Natural killer cell (primary cell): ENCODE results near the gene PDE6C. TPM values are rescaled to one million over a fixed set of nuclear protein-coding genes. Genes with fewer than 3 reads are reported as not detected.
"Not testable (repeated sequence)": the region's sequence is repeated elsewhere in the genome, so short reads cannot be mapped to it uniquely, and the experiment has no call there.

Experiments used
- ATAC-seq, 3 donors: fragments of 150-1000 bp in 2 of 3; fragments of 200-7000 bp in 1 of 3; cut with Tn5 transposase; 1 replicate in 1 of 3; 2 replicates in 2 of 3; pipeline ENCODE4 v1.10.0; 2021; ENCODE audit warnings: mild to moderate bottlenecking in 2 of 3, moderate library complexity in 2 of 3
- DNase-seq, 2 donors: peaks; one replicate each; pipeline versions ENCODE4 v3.0.0 to v3.0.0-alpha.2; 2013 to 2021; ENCODE audit warnings: mixed read lengths in 1 of 2
- H3K27ac ChIP-seq: one replicate; pipeline ENCODE4 v1.5.1; 2013; ENCODE audit warnings: mild to moderate bottlenecking, low read length
- H3K27me3 ChIP-seq: one replicate; pipeline ENCODE4 v1.6.1; 2013; ENCODE audit warnings: low read length; ENCODE audit not compliant: control insufficient read depth, insufficient read depth
- H3K36me3 ChIP-seq: one replicate; pipeline ENCODE4 v1.6.1; 2013; ENCODE audit warnings: low read length; ENCODE audit not compliant: control insufficient read depth, insufficient read depth
- H3K4me1 ChIP-seq: one replicate; pipeline ENCODE4 v1.6.1; 2013; ENCODE audit warnings: low read length; ENCODE audit not compliant: control insufficient read depth, insufficient read depth
- H3K4me3 ChIP-seq: one replicate; pipeline ENCODE4 v1.5.1; 2013; ENCODE audit warnings: low read length
- H3K9me3 ChIP-seq: one replicate; pipeline ENCODE4 v1.6.1; 2013; ENCODE audit warnings: low read length; ENCODE audit not compliant: control insufficient read depth, insufficient read depth
- H3K27ac Mint-ChIP-seq, 2 donors: one replicate each; pipeline ENCODE4 v1.8.0; 2022; ENCODE audit warnings: mild to moderate bottlenecking in 2 of 2, mixed read lengths in 2 of 2, moderate library complexity in 1 of 2
- H3K27me3 Mint-ChIP-seq, 2 donors: one replicate each; pipeline ENCODE4 v1.8.0; 2022; ENCODE audit warnings: low read depth in 2 of 2, mixed read lengths in 2 of 2
- H3K36me3 Mint-ChIP-seq: one replicate; pipeline ENCODE4 v1.8.0; 2022; ENCODE audit warnings: mixed read lengths
- H3K4me1 Mint-ChIP-seq, 2 donors: one replicate each; pipeline ENCODE4 v1.8.0; 2022; ENCODE audit warnings: mixed read lengths in 2 of 2
- H3K4me3 Mint-ChIP-seq: one replicate; pipeline ENCODE4 v1.8.0; 2022; ENCODE audit warnings: mild to moderate bottlenecking, moderate library complexity, mixed read lengths
- H3K9me3 Mint-ChIP-seq, 2 donors: one replicate each; pipeline ENCODE4 v1.8.0; 2022; ENCODE audit warnings: mixed read lengths in 2 of 2
- WGBS: methylation state at CpG from one replicate; pipeline ENCODE4 v1.1.7; 2013; ENCODE audit warnings: missing lambda C conversion rate; ENCODE audit not compliant: insufficient coverage; 5-methylcytosine and 5-hydroxymethylcytosine counted together
- intact Hi-C: fragments of 100-400 bp; cut with micrococcal nuclease; formaldehyde crosslinking; loops from one replicate; pipeline ENCODE4 v1.14.2; 2022
- total RNA-seq, 4 donors: library from RNA; stranded (reverse); fragments of 120-200 nt in 1 of 4; gene quantifications; one replicate each; pipeline versions ENCODE4 v1.2.3 to v1.2.4, GENCODE V29; 2013 to 2022
- TF ChIP-seq, protein P1 (sequence below): fragments of 200-600 bp; IDR thresholded peaks from one replicate; pipeline ENCODE4 v1.8.0; 2022; ENCODE audit warnings: antibody characterized with exemption

PDE6C gene
- total RNA-seq, 3 donors from 2014 or later (not counting 1 experiment from before 2014, with no cell fraction given), result not detected

- TF ChIP-seq, protein P1, sequence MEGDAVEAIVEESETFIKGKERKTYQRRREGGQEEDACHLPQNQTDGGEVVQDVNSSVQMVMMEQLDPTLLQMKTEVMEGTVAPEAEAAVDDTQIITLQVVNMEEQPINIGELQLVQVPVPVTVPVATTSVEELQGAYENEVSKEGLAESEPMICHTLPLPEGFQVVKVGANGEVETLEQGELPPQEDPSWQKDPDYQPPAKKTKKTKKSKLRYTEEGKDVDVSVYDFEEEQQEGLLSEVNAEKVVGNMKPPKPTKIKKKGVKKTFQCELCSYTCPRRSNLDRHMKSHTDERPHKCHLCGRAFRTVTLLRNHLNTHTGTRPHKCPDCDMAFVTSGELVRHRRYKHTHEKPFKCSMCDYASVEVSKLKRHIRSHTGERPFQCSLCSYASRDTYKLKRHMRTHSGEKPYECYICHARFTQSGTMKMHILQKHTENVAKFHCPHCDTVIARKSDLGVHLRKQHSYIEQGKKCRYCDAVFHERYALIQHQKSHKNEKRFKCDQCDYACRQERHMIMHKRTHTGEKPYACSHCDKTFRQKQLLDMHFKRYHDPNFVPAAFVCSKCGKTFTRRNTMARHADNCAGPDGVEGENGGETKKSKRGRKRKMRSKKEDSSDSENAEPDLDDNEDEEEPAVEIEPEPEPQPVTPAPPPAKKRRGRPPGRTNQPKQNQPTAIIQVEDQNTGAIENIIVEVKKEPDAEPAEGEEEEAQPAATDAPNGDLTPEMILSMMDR, result no peak
- Mint-ChIP-seq H3K36me3 (no peaks in the 10 kb centered on the region), H3K9me3 (no peaks in the 10 kb centered on the region), H3K27me3 (no peaks in the 10 kb centered on the region), H3K27ac (no peak overlapping the region), H3K4me3 (no peak overlapping the region), H3K4me1 (peaks cover 5 to 6% of the 10 kb centered on the region in 2 donors)
- no peak overlapping the region for H3K27ac ChIP-seq
- H3K36me3 ChIP-seq, result peaks cover 42% of the 10 kb centered on the region
- no peaks in the 10 kb centered on the region for H3K4me1 ChIP-seq
- H3K9me3 ChIP-seq, result no peaks in the 10 kb centered on the region
- no peak overlapping the region for H3K4me3 ChIP-seq
- ATAC-seq (no peak), DNase-seq (no peak)
- H3K27me3 ChIP-seq, result no peaks in the 10 kb centered on the region
- intact Hi-C loops, result no loop called here
- 96% methylated on average over 1 of the region's 2 CpGs for WGBS
Measured at GRCh38 chr10:93695740-93696139, 83.4 kb downstream of the PDE6C start.

DNA sequence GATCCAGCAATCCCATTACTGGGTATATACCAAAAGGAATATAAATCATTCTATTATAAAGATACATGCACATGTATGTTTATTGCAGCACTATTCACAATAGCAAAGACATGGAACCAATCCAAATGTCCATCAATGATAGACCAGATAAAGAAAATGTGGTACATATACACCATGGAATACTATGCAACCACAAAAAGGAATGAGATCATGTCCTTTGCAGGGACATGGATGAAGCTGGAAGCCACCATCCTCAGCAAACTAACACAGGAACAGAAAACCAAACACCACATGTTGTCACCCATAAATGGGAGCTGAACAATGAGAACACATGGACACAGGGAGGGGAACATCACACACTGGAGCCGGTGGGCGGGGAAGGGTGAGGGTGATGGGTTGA is 84.2 kb downstream of the PDE6C start:
- H3K9me3 Mint-ChIP-seq, H3K27me3 Mint-ChIP-seq, H3K36me3 Mint-ChIP-seq, H3K4me1 ChIP-seq, intact Hi-C loops, H3K27ac Mint-ChIP-seq, H3K4me3 ChIP-seq, H3K27me3 ChIP-seq, DNase-seq, H3K4me1 Mint-ChIP-seq, H3K9me3 ChIP-seq, H3K4me3 Mint-ChIP-seq, H3K27ac ChIP-seq, ATAC-seq: not testable (repeated sequence)
- H3K36me3 ChIP-seq, result peaks cover 36% of the 10 kb centered on the region
- no CpG with 5 or more reads among the region's 2 CpGs for WGBS

- H3K4me3 Mint-ChIP-seq, result no peak overlapping the region
Measured at GRCh38 chr10:93697207-93697606, 84.9 kb downstream of the PDE6C start.

GRCh38 chr10:93701866-93702209 is 89.5 kb downstream of the PDE6C start:
- intact Hi-C loops, result loop anchor here (2.0 to 5.0 kb wide), 2 partner anchors 205 to 661 kb away; partner anchors contain the start of genes CEP55 and NOC3L
- peaks cover 3 to 4% of the 10 kb centered on the region in 2 donors for H3K27me3 Mint-ChIP-seq

More at GRCh38 chr10:93697207-93697606, 84.9 kb downstream of the PDE6C start:
- no peaks in the 10 kb centered on the region for H3K36me3 Mint-ChIP-seq
- peak overlapping the region in 1 of 2 donors; percentile 25 for H3K27ac Mint-ChIP-seq
- H3K27me3 Mint-ChIP-seq, result no peaks in the 10 kb centered on the region
- TF ChIP-seq, protein P1, result no peak
- no peaks in the 10 kb centered on the region for H3K9me3 Mint-ChIP-seq
- no peak overlapping the region for H3K4me3 ChIP-seq
- intact Hi-C loops, result no loop called here
- peaks cover 30% of the 10 kb centered on the region for H3K36me3 ChIP-seq
- WGBS, result 96% methylated on average over 2 of the region's 2 CpGs
- H3K4me1 ChIP-seq, result peaks cover 5% of the 10 kb centered on the region
- peaks cover 5 to 6% of the 10 kb centered on the region in 2 donors for H3K4me1 Mint-ChIP-seq
- H3K27ac ChIP-seq, result no peak overlapping the region
- no peaks in the 10 kb centered on the region for H3K9me3 ChIP-seq
- no peak for DNase-seq
- no peaks in the 10 kb centered on the region for H3K27me3 ChIP-seq
- no peak for ATAC-seq

More at GRCh38 chr10:93701866-93702209, 89.5 kb downstream of the PDE6C start:
- H3K27ac ChIP-seq, result peak overlapping the region; percentile 74
- WGBS, result 1% methylated on average over 9 of the region's 9 CpGs
- H3K9me3 ChIP-seq, result no peaks in the 10 kb centered on the region
- Mint-ChIP-seq H3K9me3 (no peaks in the 10 kb centered on the region), H3K4me3 (no peak overlapping the region), H3K4me1 (peaks cover 11 to 12% of the 10 kb centered on the region in 2 donors), H3K27ac (no peak overlapping the region), H3K36me3 (no peaks in the 10 kb centered on the region)
- DNase-seq (no peak), ATAC-seq (peak; percentile 18 to 32 (median 22))
- H3K4me1 ChIP-seq, result peaks cover 5% of the 10 kb centered on the region
- TF ChIP-seq, protein P1, result no peak
- no peaks in the 10 kb centered on the region for H3K27me3 ChIP-seq
- peaks cover 12% of the 10 kb centered on the region for H3K36me3 ChIP-seq
- peak overlapping the region; percentile 64 for H3K4me3 ChIP-seq
